ENCODE data around the gene LRRC37A2.
"Not testable (repeated sequence)": the region's sequence is repeated elsewhere in the genome, so short reads cannot be mapped to it uniquely, and the experiment has no call there.

The LRRC37A2 gene

DNA sequence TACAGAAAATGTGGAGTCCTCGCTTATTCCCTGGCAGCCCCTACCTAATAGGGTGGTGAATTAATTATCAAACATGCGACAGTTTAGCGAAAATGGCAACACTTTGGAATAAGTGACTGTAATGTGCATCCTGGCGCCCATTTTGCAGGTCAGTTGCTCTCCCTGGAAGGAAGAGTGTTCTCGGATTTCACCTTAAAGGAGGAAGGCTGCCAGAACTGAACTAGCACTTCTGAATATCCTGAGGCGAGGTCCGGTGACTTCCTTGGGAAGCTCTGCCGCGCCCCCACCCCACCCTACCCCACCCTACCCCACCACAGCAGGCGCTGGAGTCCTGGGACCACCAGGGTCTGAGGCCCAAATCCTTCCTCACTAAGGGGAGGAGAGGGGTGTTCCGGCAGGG, at the start of gene LRRC37A2:
Gene LRRC37A2 (plus strand): TSS at position 301 of the 400 bp plus-strand sequence. CDS start 245 bp downstream, outside the sequence.
- H3K9me3 ChIP-seq (ENCODE audit: insufficient read depth, low read length); DNase-seq (ENCODE audit: low read depth, low spot score); H3K27me3 ChIP-seq (ENCODE audit: insufficient read depth, insufficient read length); H3K9ac ChIP-seq (ENCODE audit: insufficient read length, low read depth); H3K4me1 ChIP-seq (ENCODE audit: insufficient read depth, insufficient read length); H3K4me3 ChIP-seq (ENCODE audit: insufficient read length, low read depth); H3K36me3 ChIP-seq (ENCODE audit: insufficient read depth, insufficient read length, low read length): not testable (repeated sequence)

- not testable (repeated sequence) for H3K36me3 ChIP-seq (ENCODE audit: insufficient read depth, insufficient read length, low read length); H3K4me3 ChIP-seq (ENCODE audit: insufficient read length, low read depth); H3K9ac ChIP-seq (ENCODE audit: insufficient read length, low read depth); H3K27me3 ChIP-seq (ENCODE audit: insufficient read depth, insufficient read length); H3K4me1 ChIP-seq (ENCODE audit: insufficient read depth, insufficient read length); DNase-seq (ENCODE audit: low read depth, low spot score); H3K9me3 ChIP-seq (ENCODE audit: insufficient read depth, low read length)
These were observed 44.6 kb upstream of the LRRC37A2 start for GRCh38 chr17:46467618-46468017.

DNA sequence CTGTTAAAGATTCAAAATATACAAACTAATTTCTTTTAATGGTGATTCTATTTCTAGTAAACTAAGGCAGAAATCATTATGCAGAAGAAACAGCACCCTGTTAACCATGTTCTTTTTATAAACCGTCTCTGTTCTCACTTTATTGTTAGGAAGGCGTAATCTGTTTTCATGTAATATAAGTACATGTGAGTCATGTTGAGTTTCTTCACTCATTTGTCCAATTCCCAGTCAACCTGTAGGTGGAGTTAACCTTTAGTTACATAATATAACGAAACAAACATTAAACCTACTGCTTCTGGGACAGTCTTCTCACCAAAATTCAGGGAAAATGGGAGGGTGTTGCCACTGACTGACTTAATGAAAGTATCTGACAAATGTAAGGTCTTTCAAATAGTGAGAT, 37.8 kb upstream of the LRRC37A2 start:
- H3K4me1 ChIP-seq (ENCODE audit: insufficient read depth, insufficient read length); H3K9me3 ChIP-seq (ENCODE audit: insufficient read depth, low read length); H3K36me3 ChIP-seq (ENCODE audit: insufficient read depth, insufficient read length, low read length); DNase-seq (ENCODE audit: low read depth, low spot score); H3K27me3 ChIP-seq (ENCODE audit: insufficient read depth, insufficient read length); H3K4me3 ChIP-seq (ENCODE audit: insufficient read length, low read depth); H3K9ac ChIP-seq (ENCODE audit: insufficient read length, low read depth): not testable (repeated sequence)

DNA sequence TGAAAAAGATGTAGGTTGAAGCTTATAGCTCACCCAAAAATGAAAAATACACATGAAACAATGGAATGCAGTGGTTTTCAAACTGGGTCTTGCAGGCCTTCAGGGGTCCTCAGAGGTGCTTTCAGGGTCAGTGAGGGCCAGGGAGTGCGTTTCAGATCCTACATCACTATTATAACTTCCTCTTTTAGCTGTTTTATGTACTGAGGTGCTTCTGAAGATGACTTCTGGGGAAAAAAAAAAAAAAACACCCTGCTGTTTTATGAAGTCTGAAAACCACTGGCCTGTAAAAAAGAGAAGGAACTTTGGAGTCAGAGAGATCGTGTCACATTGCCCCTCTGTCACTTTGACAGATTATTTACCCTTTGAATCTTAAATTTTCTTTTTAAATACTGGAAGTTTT, 36.7 kb upstream of the LRRC37A2 start:
- H3K4me1 ChIP-seq (ENCODE audit: insufficient read depth, insufficient read length) = not testable (repeated sequence)

GRCh38 chr17:46478823-46479222, 33.4 kb upstream of the LRRC37A2 start:
- not testable (repeated sequence) for H3K36me3 ChIP-seq (ENCODE audit: insufficient read depth, insufficient read length, low read length); H3K4me3 ChIP-seq (ENCODE audit: insufficient read length, low read depth); DNase-seq (ENCODE audit: low read depth, low spot score); H3K27me3 ChIP-seq (ENCODE audit: insufficient read depth, insufficient read length); H3K9ac ChIP-seq (ENCODE audit: insufficient read length, low read depth); H3K9me3 ChIP-seq (ENCODE audit: insufficient read depth, low read length); H3K4me1 ChIP-seq (ENCODE audit: insufficient read depth, insufficient read length)

More for the DNA sequence above, 36.7 kb upstream of the LRRC37A2 start:
- H3K27me3 ChIP-seq (ENCODE audit: insufficient read depth, insufficient read length); H3K36me3 ChIP-seq (ENCODE audit: insufficient read depth, insufficient read length, low read length); H3K4me3 ChIP-seq (ENCODE audit: insufficient read length, low read depth); H3K9me3 ChIP-seq (ENCODE audit: insufficient read depth, low read length); H3K9ac ChIP-seq (ENCODE audit: insufficient read length, low read depth); DNase-seq (ENCODE audit: low read depth, low spot score): not testable (repeated sequence)

GRCh38 chr17:46481310-46481709, 31.0 kb upstream of the LRRC37A2 start:
- not testable (repeated sequence) for H3K36me3 ChIP-seq (ENCODE audit: insufficient read depth, insufficient read length, low read length); H3K9me3 ChIP-seq (ENCODE audit: insufficient read depth, low read length); H3K4me1 ChIP-seq (ENCODE audit: insufficient read depth, insufficient read length); DNase-seq (ENCODE audit: low read depth, low spot score); H3K27me3 ChIP-seq (ENCODE audit: insufficient read depth, insufficient read length); H3K4me3 ChIP-seq (ENCODE audit: insufficient read length, low read depth); H3K9ac ChIP-seq (ENCODE audit: insufficient read length, low read depth)

DNA sequence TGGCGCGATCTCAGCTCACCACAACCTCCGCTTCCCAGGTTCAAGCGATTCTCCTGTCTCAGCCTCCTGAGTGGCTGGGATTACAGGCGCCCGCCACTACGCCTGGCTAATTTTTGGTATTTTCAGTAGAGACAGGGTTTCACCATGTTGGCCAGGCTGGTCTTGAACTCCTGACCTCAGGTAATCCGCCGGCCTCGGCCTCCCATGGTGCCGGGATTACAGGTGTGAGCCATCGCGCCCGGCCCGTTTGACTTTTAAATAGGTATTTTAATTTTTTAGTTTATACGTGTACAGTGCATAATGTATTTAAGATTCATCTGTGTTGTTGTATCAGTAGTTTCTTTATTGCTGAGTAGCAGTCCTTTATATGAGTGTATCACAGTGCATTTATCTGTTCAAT, 20.2 kb upstream of the LRRC37A2 start:
- not testable (repeated sequence) for H3K4me3 ChIP-seq (ENCODE audit: insufficient read length, low read depth); H3K9ac ChIP-seq (ENCODE audit: insufficient read length, low read depth); H3K36me3 ChIP-seq (ENCODE audit: insufficient read depth, insufficient read length, low read length); H3K27me3 ChIP-seq (ENCODE audit: insufficient read depth, insufficient read length); H3K9me3 ChIP-seq (ENCODE audit: insufficient read depth, low read length); H3K4me1 ChIP-seq (ENCODE audit: insufficient read depth, insufficient read length); DNase-seq (ENCODE audit: low read depth, low spot score)

DNA sequence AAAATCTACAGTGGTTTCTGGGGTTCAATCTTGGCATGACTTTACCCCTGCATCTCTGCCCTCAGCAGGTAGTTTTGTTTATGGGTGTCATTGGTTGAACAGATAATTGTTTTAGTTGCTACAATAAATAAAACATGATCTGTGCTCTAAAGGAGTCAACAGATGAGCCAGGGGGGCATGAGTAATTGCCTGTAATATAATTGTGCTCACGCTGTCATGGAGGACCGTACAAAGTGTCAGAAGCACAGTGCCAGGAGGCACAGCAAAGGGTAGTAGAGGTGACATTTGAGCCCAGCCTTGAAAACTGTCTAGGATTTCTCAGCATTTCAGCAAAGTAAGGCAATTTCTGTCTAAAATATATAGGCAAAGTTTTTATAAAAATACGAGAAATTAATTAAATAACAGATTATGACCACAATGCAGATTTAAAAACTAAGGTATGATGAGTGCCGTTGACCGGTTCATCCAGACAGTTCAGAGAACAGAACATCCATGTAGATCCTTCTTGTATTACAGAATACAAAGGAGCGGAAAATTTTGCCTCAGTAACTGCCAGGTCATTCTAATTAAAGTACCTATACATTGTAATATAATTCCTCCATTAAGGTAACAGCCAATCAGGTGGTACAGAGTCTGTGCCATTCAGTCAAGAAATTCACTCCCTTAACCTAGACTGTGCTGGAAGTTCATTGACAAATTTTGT, 12.7 kb upstream of the LRRC37A2 start:
- not testable (repeated sequence) for H3K4me3 ChIP-seq (ENCODE audit: insufficient read length, low read depth); H3K36me3 ChIP-seq (ENCODE audit: insufficient read depth, insufficient read length, low read length); H3K27me3 ChIP-seq (ENCODE audit: insufficient read depth, insufficient read length); H3K9ac ChIP-seq (ENCODE audit: insufficient read length, low read depth); DNase-seq (ENCODE audit: low read depth, low spot score); H3K9me3 ChIP-seq (ENCODE audit: insufficient read depth, low read length); H3K4me1 ChIP-seq (ENCODE audit: insufficient read depth, insufficient read length)

DNA sequence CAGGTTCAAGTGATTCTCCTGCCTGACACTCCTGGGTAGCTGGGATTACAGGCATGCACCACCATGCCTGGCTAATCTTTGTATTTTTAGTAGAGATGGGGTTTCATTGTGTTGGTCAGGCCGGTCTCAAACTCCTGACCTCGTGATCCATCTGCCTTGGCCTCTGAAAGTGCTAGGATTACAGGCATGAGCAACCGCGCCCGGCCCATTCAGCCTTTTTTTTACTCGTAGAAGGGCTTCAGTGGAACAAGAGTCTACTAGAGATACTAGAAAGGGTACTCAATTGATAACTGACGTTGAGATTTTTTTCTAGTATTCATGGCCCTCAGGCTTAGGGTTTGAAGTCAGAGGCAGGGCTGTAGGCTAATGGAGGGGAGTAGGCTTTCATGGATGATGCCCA, 6.4 kb upstream of the LRRC37A2 start:
- not testable (repeated sequence) for H3K27me3 ChIP-seq (ENCODE audit: insufficient read depth, insufficient read length); H3K9me3 ChIP-seq (ENCODE audit: insufficient read depth, low read length); DNase-seq (ENCODE audit: low read depth, low spot score); H3K36me3 ChIP-seq (ENCODE audit: insufficient read depth, insufficient read length, low read length); H3K4me3 ChIP-seq (ENCODE audit: insufficient read length, low read depth); H3K4me1 ChIP-seq (ENCODE audit: insufficient read depth, insufficient read length); H3K9ac ChIP-seq (ENCODE audit: insufficient read length, low read depth)

DNA sequence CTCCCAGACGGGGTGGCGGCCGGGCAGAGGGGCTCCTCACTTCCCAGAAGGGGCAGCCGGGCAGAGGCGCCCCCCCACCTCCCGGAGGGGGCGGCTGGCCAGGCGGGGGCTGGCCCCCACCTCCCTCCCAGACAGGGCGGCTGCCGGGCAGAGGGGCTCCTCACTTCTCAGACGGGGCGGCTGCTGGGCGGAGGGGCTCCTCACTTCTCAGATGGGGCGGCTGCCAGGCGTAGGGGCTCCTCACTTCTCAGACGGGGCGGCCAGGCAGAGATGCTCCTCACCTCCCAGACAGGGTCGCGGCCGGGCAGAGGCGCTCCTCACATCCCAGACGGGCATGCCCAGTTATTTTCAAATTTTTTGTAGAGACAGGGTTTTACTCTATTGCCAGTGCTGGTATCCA, 22.4 kb downstream of the LRRC37A2 start:
- H3K9me3 ChIP-seq (ENCODE audit: insufficient read depth, low read length); DNase-seq (ENCODE audit: low read depth, low spot score); H3K27me3 ChIP-seq (ENCODE audit: insufficient read depth, insufficient read length); H3K4me1 ChIP-seq (ENCODE audit: insufficient read depth, insufficient read length); H3K36me3 ChIP-seq (ENCODE audit: insufficient read depth, insufficient read length, low read length); H3K9ac ChIP-seq (ENCODE audit: insufficient read length, low read depth); H3K4me3 ChIP-seq (ENCODE audit: insufficient read length, low read depth): not testable (repeated sequence)

DNA sequence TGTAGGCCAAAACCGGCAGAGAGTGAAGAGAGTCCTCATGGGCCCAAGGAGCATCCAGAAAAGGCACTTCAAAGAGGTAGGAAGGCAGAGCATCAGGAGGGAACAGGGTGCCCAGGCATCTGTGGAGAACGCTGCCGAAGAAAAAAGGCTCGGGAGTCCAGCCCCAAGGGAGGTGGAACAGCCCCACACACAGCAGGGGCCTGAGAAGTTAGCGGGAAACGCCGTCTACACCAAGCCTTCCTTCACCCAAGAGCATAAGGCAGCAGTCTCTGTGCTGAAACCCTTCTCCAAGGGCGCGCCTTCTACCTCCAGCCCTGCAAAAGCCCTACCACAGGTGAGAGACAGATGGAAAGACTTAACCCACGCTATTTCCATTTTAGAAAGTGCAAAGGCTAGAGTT, 36.3 kb downstream of the LRRC37A2 start:
- not testable (repeated sequence) for H3K4me1 ChIP-seq (ENCODE audit: insufficient read depth, insufficient read length); H3K9me3 ChIP-seq (ENCODE audit: insufficient read depth, low read length); H3K9ac ChIP-seq (ENCODE audit: insufficient read length, low read depth); H3K4me3 ChIP-seq (ENCODE audit: insufficient read length, low read depth); DNase-seq (ENCODE audit: low read depth, low spot score); H3K27me3 ChIP-seq (ENCODE audit: insufficient read depth, insufficient read length); H3K36me3 ChIP-seq (ENCODE audit: insufficient read depth, insufficient read length, low read length)

GRCh38 chr17:46559155-46559554, 46.9 kb downstream of the LRRC37A2 start:
- DNase-seq (ENCODE audit: low read depth, low spot score); H3K36me3 ChIP-seq (ENCODE audit: insufficient read depth, insufficient read length, low read length); H3K4me1 ChIP-seq (ENCODE audit: insufficient read depth, insufficient read length); H3K4me3 ChIP-seq (ENCODE audit: insufficient read length, low read depth); H3K9me3 ChIP-seq (ENCODE audit: insufficient read depth, low read length); H3K9ac ChIP-seq (ENCODE audit: insufficient read length, low read depth); H3K27me3 ChIP-seq (ENCODE audit: insufficient read depth, insufficient read length): not testable (repeated sequence)

All from NT2/D1 (cell line).